Mononuclear cell (primary cell): ENCODE data around the gene KCND2. TPM values are rescaled to one million over a fixed set of nuclear protein-coding genes. Genes with fewer than 3 reads are reported as not detected.

Experiments
- H3K27me3 ChIP-seq: 2 replicates; pipeline ENCODE4 v1.6.0; 2011; ENCODE audit warnings: low read length, control low read depth; ENCODE audit not compliant: insufficient read depth
- H3K4me1 ChIP-seq: 2 replicates; pipeline ENCODE4 v1.5.1; 2011; ENCODE audit warnings: mild to moderate bottlenecking, low read length, control low read depth; ENCODE audit not compliant: insufficient read depth
- H3K4me3 ChIP-seq: 2 replicates; pipeline ENCODE4 v1.5.1; 2011; ENCODE audit warnings: mild to moderate bottlenecking, low read length, moderate library complexity
- H3K9me3 ChIP-seq: 2 replicates; pipeline ENCODE4 v1.5.1; 2011; ENCODE audit warnings: low read depth, mild to moderate bottlenecking, control low read depth, low read length
- total RNA-seq: library from RNA; depleted of rRNA; stranded (reverse); fragments of >200 nt; gene quantifications from one replicate; pipeline ENCODE4 v1.2.3, GENCODE V29; 2012

KCND2 gene
- total RNA-seq, 1 donor, result not detected

DNA sequence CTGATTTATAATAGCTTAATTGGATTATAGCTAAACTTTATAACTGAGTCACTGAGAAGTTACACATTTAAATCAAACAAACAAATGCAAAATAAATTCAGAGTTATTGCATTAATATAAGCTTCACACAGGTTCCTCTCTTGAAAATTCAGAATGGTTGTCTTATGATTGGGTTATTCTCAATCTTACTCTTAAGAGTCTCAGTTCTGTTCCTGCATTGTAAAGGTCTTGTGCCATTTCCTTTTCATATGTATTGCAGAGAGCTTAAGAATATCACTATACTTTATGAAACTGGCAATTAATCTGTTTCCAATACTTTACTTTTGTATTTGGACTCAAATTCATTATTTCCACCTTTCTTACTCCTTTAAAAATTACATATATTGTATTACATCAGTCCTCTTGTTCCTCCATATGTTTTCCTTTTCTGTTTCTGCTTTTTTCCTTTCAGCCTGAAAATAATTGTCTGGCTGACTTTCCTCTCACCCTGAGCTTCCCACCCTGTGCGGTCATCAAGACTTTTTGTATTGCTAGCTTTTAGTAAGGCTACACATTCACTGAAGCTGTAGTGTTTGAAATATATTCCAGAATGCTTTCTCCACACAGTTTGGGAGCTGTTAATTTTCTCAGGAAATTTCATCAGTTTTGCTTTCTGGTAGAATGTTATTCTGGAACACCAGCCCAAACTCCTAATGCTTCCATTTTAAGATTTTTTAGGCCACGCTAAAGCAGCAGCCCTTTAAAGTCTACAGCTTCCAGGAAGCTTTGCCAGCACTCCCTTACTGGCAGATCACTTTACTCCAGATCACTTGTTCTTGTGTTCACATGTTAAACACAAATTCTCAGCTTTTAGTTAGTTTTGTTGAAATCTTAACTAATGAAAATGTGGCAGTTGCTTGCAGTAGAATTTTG lies 139.4 kb downstream of the KCND2 start:
- no peaks in the 10 kb centered on the region for H3K9me3 ChIP-seq
- no peaks in the 10 kb centered on the region for H3K27me3 ChIP-seq
- no peak overlapping the region for H3K4me3 ChIP-seq
- H3K4me1 ChIP-seq, result no peaks in the 10 kb centered on the region

DNA sequence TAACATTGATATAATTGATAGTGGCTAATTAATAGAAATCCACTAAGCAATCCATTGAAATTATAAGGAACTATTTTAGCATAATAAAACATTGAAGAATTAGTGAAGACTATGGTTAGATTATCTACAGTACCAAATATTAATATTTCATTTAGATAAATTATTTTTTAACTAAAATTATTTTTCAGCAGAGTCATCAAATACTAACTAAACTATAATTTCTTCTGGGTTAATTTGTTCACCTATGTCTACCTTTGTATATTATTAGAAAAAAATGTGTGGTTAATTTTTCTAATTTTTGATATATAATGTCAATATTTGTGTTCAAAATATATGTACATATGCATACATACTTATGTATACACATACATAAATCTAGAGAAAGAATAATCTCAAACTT lies 140.2 kb downstream of the KCND2 start:
- Histone ChIP-seq H3K4me1 (no peaks in the 10 kb centered on the region), H3K9me3 (no peaks in the 10 kb centered on the region), H3K27me3 (no peaks in the 10 kb centered on the region), H3K4me3 (no peak overlapping the region)

- no peaks in the 10 kb centered on the region for H3K4me1 ChIP-seq
Measured at GRCh38 chr7:120417244-120417979, 144.4 kb downstream of the KCND2 start.

DNA sequence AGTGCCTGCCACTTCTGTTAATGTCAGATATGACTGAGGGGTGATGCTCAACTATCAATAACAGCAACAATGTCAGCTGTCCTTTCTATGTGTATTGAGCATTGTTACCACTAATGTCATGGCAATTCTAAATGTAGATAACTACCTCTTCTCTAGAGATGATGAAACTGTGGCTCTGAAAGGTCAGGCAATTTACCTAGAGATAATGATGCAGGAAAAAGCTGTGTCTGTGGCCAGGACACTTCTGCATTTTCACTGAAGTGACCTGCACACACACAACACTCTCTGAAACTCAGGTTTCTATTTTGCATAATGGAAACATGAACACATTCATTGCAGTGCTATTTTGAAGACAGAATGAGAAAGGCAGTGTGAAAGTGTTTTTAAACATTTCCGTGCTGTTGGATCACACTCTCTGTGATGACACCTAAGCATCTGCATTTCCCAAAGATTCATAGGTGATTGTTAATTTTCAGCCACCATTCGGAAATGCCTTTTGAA lies 148.2 kb downstream of the KCND2 start:
- H3K4me1 ChIP-seq, result no peaks in the 10 kb centered on the region
- H3K27me3 ChIP-seq, result no peaks in the 10 kb centered on the region
- no peaks in the 10 kb centered on the region for H3K9me3 ChIP-seq

More at GRCh38 chr7:120417244-120417979, 144.4 kb downstream of the KCND2 start:
- H3K27me3 ChIP-seq, result no peaks in the 10 kb centered on the region
- H3K9me3 ChIP-seq, result no peaks in the 10 kb centered on the region
- no peak overlapping the region for H3K4me3 ChIP-seq

GRCh38 chr7:120431016-120431415 lies 158.0 kb downstream of the KCND2 start:
- Histone ChIP-seq H3K4me1 (no peaks in the 10 kb centered on the region), H3K4me3 (no peak overlapping the region), H3K9me3 (no peaks in the 10 kb centered on the region)

More for the DNA sequence above, 148.2 kb downstream of the KCND2 start:
- no peak overlapping the region for H3K4me3 ChIP-seq

DNA sequence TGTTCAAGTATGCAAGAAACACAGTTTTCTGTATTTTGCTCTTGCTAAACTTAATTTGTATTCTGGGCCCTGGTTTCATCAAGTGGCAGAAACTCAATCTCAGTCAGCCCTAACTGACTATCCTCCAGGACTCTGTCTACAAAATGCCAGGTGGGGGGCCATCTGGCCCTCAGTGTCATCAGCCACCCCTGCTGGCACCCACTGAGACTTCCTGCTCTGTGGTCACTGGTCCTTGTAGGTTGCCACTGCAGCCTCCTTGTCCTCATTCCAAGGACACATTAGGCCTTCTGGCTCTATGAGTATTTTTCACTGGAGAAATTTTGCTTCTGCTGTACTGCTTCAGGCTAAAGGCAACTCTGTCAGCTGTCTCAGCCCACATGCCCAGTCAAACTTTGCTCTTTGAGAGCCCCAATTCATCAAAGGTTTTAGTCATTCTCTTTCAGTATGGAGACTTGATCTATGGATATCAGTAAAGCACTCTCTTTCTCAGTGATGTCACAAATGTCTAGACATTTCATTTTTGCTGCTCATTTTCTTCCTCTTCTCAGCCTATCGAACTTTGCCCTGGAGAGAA lies 163.6 kb downstream of the KCND2 start:
- Histone ChIP-seq H3K27me3 (no peaks in the 10 kb centered on the region), H3K9me3 (no peaks in the 10 kb centered on the region), H3K4me3 (no peak overlapping the region), H3K4me1 (no peaks in the 10 kb centered on the region)

More at GRCh38 chr7:120431016-120431415, 158.0 kb downstream of the KCND2 start:
- H3K27me3 ChIP-seq, result no peaks in the 10 kb centered on the region

GRCh38 chr7:120441850-120442249 lies 168.9 kb downstream of the KCND2 start:
- Histone ChIP-seq H3K27me3 (no peaks in the 10 kb centered on the region), H3K4me1 (no peaks in the 10 kb centered on the region), H3K9me3 (no peaks in the 10 kb centered on the region), H3K4me3 (no peak overlapping the region)

GRCh38 chr7:120442838-120443237 lies 169.9 kb downstream of the KCND2 start:
- H3K27me3 ChIP-seq, result no peaks in the 10 kb centered on the region
- H3K4me3 ChIP-seq, result no peak overlapping the region
- H3K4me1 ChIP-seq, result no peaks in the 10 kb centered on the region
- no peaks in the 10 kb centered on the region for H3K9me3 ChIP-seq

GRCh38 chr7:120444650-120445049 lies 171.7 kb downstream of the KCND2 start:
- H3K27me3 ChIP-seq, result no peaks in the 10 kb centered on the region
- no peak overlapping the region for H3K4me3 ChIP-seq
- no peaks in the 10 kb centered on the region for H3K9me3 ChIP-seq
- H3K4me1 ChIP-seq, result no peaks in the 10 kb centered on the region

DNA sequence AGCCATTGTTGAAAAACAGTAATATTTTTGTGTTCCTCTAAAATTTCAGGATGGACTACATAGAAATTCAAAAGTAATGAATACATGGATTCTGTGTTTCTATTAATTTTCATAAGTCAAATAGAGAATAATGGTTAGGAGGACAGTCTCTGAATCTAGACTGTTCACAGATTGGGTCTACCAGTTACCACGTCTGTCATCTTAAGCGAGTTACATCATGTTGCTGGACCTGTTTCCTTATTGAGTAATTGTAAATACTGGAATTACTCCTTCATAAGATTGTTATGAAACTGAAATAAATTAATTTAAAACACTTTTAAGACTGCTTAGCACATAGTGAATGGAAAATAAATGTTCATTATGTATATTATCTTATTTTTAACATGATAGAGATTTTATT lies 172.3 kb downstream of the KCND2 start:
- H3K4me1 ChIP-seq, result no peaks in the 10 kb centered on the region
- no peak overlapping the region for H3K4me3 ChIP-seq
- H3K27me3 ChIP-seq, result no peaks in the 10 kb centered on the region
- H3K9me3 ChIP-seq, result no peaks in the 10 kb centered on the region

DNA sequence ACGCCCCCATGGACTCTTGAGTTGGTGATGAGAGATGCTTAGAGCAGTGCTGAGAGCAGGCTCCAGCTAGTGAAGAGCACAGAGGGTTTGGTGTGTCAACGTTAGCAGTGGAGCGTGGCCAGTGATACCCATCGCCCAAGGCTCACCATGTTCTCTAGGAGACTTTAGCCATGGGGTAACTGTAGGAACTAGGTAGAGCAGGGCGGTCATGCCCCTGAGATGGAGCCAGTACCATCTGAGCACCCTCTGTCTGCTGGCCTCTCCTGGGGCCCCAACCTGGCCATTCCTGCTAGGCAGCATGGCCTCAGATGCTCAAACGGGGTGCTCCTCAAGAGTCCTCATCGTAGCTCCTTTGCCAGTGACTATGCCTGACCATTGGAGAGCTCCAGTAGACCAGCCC lies 179.7 kb downstream of the KCND2 start:
- Histone ChIP-seq H3K27me3 (no peaks in the 10 kb centered on the region), H3K4me1 (no peaks in the 10 kb centered on the region), H3K9me3 (peaks cover 8% of the 10 kb centered on the region), H3K4me3 (no peak overlapping the region)

GRCh38 chr7:120456699-120457098 lies 183.7 kb downstream of the KCND2 start:
- Histone ChIP-seq H3K27me3 (no peaks in the 10 kb centered on the region), H3K4me3 (no peak overlapping the region), H3K4me1 (no peaks in the 10 kb centered on the region), H3K9me3 (peaks cover 8% of the 10 kb centered on the region)

DNA sequence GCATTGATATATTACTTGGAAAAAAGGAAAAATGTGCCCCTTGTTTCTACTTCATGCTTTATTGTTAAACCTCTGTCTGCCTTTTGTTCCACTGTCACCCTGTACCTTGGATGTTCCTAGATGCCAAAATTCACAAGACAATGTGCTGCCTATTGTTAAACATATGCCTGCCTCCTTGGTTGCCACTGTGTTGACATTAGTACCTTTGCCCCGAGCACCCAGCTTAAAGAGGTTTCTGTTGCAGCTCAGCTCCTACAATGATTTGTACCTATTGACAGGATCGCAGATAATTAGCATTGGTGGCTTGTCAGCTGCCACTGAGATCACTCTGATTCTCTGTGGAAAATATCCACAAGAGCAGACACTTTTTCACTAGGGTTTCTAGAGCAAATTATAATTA lies 188.0 kb downstream of the KCND2 start:
- no peaks in the 10 kb centered on the region for H3K4me1 ChIP-seq
- no peak overlapping the region for H3K4me3 ChIP-seq
- no peaks in the 10 kb centered on the region for H3K27me3 ChIP-seq
- H3K9me3 ChIP-seq, result peaks cover 8% of the 10 kb centered on the region

DNA sequence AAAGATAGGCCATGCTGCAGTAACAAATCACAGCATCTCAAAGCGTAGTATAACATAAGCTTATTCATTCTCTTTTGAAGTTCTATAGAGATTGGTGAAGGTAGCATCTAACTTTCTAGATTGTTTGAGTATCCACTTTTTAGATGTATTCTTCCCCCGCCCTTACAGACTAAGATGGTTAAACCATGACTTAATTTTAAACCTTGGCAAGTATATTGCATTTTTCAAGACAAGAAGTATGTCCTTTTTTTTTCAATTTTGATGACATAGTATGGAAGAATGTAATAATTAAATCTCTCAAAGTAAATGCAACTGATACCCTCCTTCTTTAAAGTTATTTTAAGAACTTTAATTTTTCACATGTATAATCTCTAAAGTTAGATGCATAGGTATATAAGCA lies 190.0 kb downstream of the KCND2 start:
- H3K4me3 ChIP-seq, result no peak overlapping the region
- no peaks in the 10 kb centered on the region for H3K4me1 ChIP-seq
- no peaks in the 10 kb centered on the region for H3K27me3 ChIP-seq
- no peaks in the 10 kb centered on the region for H3K9me3 ChIP-seq

GRCh38 chr7:120464104-120464503 lies 191.1 kb downstream of the KCND2 start:
- Histone ChIP-seq H3K9me3 (no peaks in the 10 kb centered on the region), H3K27me3 (no peaks in the 10 kb centered on the region), H3K4me3 (no peak overlapping the region)

More at GRCh38 chr7:120464104-120464503, 191.1 kb downstream of the KCND2 start:
- no peaks in the 10 kb centered on the region for H3K4me1 ChIP-seq
